ENCODE measurements around the gene KRT37.

The KRT37 gene

GRCh38 chr17:41415833-41416335, 8.5 kb downstream of the KRT37 start:
- no peak overlapping the region for H3K4me3 ChIP-seq (ENCODE audit: low read depth, low read length)
- TF ChIP-seq CTCF (IDR thresholded peaks at IDR 0.05; ENCODE audit: low read depth, low read length), result no peak
- DNase-seq (ENCODE audit: low read depth, low spot score), result peak; percentile 44
- in situ Hi-C loops (cut with HindIII; ENCODE audit: low sequenced_read_pairs), result no loop called here

GRCh38 chr17:41415411-41415810, 9.0 kb downstream of the KRT37 start:
- in situ Hi-C loops (cut with HindIII; ENCODE audit: low sequenced_read_pairs), result no loop called here
- DNase-seq (ENCODE audit: low read depth, low spot score), result no peak
- TF ChIP-seq CTCF (IDR thresholded peaks at IDR 0.05; ENCODE audit: low read depth, low read length), result no peak
- H3K4me3 ChIP-seq (ENCODE audit: low read depth, low read length), result no peak overlapping the region

GRCh38 chr17:41413982-41414381, 10.4 kb downstream of the KRT37 start:
- no peak overlapping the region for H3K4me3 ChIP-seq (ENCODE audit: low read depth, low read length)
- DNase-seq (ENCODE audit: low read depth, low spot score), result no peak
- TF ChIP-seq CTCF (IDR thresholded peaks at IDR 0.05; ENCODE audit: low read depth, low read length), result no peak
- in situ Hi-C loops (cut with HindIII; ENCODE audit: low sequenced_read_pairs), result no loop called here

GRCh38 chr17:41413353-41413957, 10.9 kb downstream of the KRT37 start:
- DNase-seq (ENCODE audit: low read depth, low spot score), result no peak
- in situ Hi-C loops (cut with HindIII; ENCODE audit: low sequenced_read_pairs), result no loop called here
- TF ChIP-seq CTCF (IDR thresholded peaks at IDR 0.05; ENCODE audit: low read depth, low read length), result no peak
- no peak overlapping the region for H3K4me3 ChIP-seq (ENCODE audit: low read depth, low read length)

GRCh38 chr17:41411072-41411840, 13.1 kb downstream of the KRT37 start:
- DNase-seq (ENCODE audit: low read depth, low spot score), result no peak
- H3K4me3 ChIP-seq (ENCODE audit: low read depth, low read length), result no peak overlapping the region
- in situ Hi-C loops (cut with HindIII; ENCODE audit: low sequenced_read_pairs), result no loop called here
- TF ChIP-seq CTCF (IDR thresholded peaks at IDR 0.05; ENCODE audit: low read depth, low read length), result no peak

- no peak for TF ChIP-seq CTCF (IDR thresholded peaks at IDR 0.05; ENCODE audit: low read depth, low read length)
- in situ Hi-C loops (cut with HindIII; ENCODE audit: low sequenced_read_pairs), result no loop called here
- H3K4me3 ChIP-seq (ENCODE audit: low read depth, low read length), result no peak overlapping the region
Measured at GRCh38 chr17:41407226-41407625, 17.2 kb downstream of the KRT37 start.

More at GRCh38 chr17:41407226-41407625, 17.2 kb downstream of the KRT37 start:
- no peak for DNase-seq (ENCODE audit: low read depth, low spot score)

Measured in astrocyte of the spinal cord (primary cell).